ENCODE results near the gene PLA2G4E. TPM values are rescaled to one million over a fixed set of nuclear protein-coding genes. Genes with fewer than 3 reads are reported as not detected.
A peak's percentile ranks its signal among the peaks of the same experiment; 100 is the strongest.

Gene PLA2G4E
- polyA plus RNA-seq, 3 donors, result not detected

DNA sequence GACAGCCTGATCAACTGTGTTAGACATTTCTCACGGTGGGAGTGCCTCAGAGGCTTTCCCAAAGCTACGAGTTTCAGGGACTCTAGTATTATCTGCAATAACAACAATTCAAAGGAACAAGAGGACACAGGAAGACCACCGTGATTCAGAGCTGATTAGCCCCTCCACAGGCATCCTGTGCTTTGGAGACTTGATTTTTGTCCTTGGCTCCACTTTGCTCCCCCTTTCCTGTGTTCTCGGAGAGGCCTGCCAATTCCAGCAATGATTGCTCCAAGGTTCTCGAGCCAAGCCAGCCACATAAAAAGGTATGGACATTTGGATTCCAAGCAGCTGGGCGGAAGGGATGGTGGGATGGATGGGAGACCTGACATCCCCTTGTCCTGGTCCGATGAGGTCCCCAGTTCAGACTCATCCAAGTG lies 62.8 kb downstream of the PLA2G4E start:
- DNase-seq, result no peak
- Histone ChIP-seq H3K79me2 (ENCODE audit: insufficient read depth, low read length) (peaks cover 90% of the 10 kb centered on the region), H3K9ac (ENCODE audit: insufficient read depth, low read length, poor library complexity, severe bottlenecking) (no peak overlapping the region), H3K4me2 (replicated peaks; ENCODE audit: extremely low read depth, low read length, poor library complexity, severe bottlenecking) (no peak overlapping the region), H4K20me1 (ENCODE audit: insufficient read depth, low read length) (peaks cover 75% of the 10 kb centered on the region), H3K4me1 (ENCODE audit: control insufficient read depth in 1 of 2, insufficient read depth in 2 of 2, low read length in 2 of 2) (no peaks in the 10 kb centered on the region), H3K9me3 (replicated peaks in 1 of 2; ENCODE audit: control insufficient read depth in 1 of 2, insufficient read depth in 1 of 2, low read length in 2 of 2) (no peaks in the 10 kb centered on the region), H3K4me3 (replicated peaks in 1 of 3; ENCODE audit: low read depth in 2 of 3, low read length in 3 of 3) (no peak overlapping the region), H2AFZ (ENCODE audit: insufficient read depth, low read depth, low read length, poor library complexity, severe bottlenecking) (no peak overlapping the region), H3K36me3 (replicated peaks in 1 of 2; ENCODE audit: control insufficient read depth in 1 of 2, insufficient read depth in 2 of 2, low read length in 2 of 2) (peaks cover 21 to 38% of the 10 kb centered on the region in 2 donors), H3K27me3 (ENCODE audit: control insufficient read depth in 2 of 2, insufficient read depth in 2 of 2, low read length in 2 of 2) (no peaks in the 10 kb centered on the region), H3K27ac (ENCODE audit: low read depth in 1 of 2, low read length in 2 of 2) (no peak overlapping the region)
- Mint-ChIP-seq H3K27me3 (ENCODE audit: low read depth in 3 of 3) (no peaks in the 10 kb centered on the region), H3K4me1 (peaks cover 15% of the 10 kb centered on the region), H3K36me3 (peaks cover 53 to 54% of the 10 kb centered on the region in 2 donors), H3K9me3 (no peaks in the 10 kb centered on the region), H3K27ac (peak overlapping the region in 1 of 7 donors; percentile 3), H3K4me3 (no peak overlapping the region)
- WGBS (ENCODE audit: insufficient coverage), result 96% methylated on average over 6 of the region's 7 CpGs
- intact Hi-C loops (cut with micrococcal nuclease), result no loop called here
- no peak for TF ChIP-seq CTCF (IDR thresholded peaks at IDR 0.05)

DNA sequence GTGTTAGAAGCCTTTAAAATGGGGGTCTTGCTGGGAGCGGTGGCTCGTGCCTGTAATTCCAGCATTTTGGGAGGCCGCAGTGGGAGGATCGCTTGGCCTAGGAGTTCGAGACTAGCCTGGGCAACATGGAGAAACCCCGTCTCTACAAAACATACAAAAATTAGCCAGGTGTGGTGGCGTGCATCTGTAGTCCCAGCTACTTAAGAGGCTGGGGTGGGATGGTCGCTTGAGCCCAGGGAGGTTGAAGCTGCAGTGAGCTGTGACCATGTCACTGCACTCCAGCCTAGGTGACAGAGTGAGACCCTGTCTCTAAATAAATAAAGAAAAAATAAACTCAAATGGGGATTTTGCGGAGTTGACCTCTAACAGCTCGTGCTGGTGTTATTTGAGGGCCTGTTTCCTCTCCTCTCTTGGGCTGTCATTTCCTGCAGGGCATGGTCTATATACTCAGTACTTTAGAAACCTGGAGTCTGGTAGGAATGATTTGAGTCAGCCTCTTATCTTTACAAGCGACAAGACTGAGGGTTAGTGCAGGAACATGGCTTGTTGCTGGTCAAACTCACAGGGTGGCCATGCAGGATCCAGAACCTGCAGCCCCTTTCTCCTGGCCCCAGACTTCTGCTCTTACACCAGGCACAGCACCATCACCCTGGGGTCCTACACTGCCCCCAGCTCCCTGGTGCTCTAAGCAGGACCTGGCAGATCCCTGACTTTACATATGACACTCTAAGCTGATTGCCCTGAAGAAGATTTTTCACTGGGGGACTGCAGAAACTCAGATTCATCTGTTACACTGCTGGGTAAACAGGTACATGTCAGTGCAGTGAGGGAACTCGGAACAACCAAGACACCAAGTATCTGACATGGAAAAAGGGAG lies 63.6 kb downstream of the PLA2G4E start:
- intact Hi-C loops (cut with micrococcal nuclease), result no loop called here
- Mint-ChIP-seq H3K36me3 (peaks cover 59% of the 10 kb centered on the region in 2 donors), H3K27ac (peak overlapping the region in 5 of 7 donors; percentile 1 to 12 (median 4)), H3K4me1 (peaks cover 18% of the 10 kb centered on the region), H3K4me3 (no peak overlapping the region), H3K27me3 (ENCODE audit: low read depth in 3 of 3) (no peaks in the 10 kb centered on the region), H3K9me3 (no peaks in the 10 kb centered on the region)
- Histone ChIP-seq H3K27me3 (ENCODE audit: control insufficient read depth in 2 of 2, insufficient read depth in 2 of 2, low read length in 2 of 2) (no peaks in the 10 kb centered on the region), H3K9ac (ENCODE audit: insufficient read depth, low read length, poor library complexity, severe bottlenecking) (no peak overlapping the region), H3K4me1 (ENCODE audit: control insufficient read depth in 1 of 2, insufficient read depth in 2 of 2, low read length in 2 of 2) (no peaks in the 10 kb centered on the region), H3K9me3 (replicated peaks in 1 of 2; ENCODE audit: control insufficient read depth in 1 of 2, insufficient read depth in 1 of 2, low read length in 2 of 2) (no peaks in the 10 kb centered on the region), H3K4me2 (replicated peaks; ENCODE audit: extremely low read depth, low read length, poor library complexity, severe bottlenecking) (no peak overlapping the region), H3K4me3 (replicated peaks in 1 of 3; ENCODE audit: low read depth in 2 of 3, low read length in 3 of 3) (no peak overlapping the region), H2AFZ (ENCODE audit: insufficient read depth, low read depth, low read length, poor library complexity, severe bottlenecking) (no peak overlapping the region), H3K36me3 (replicated peaks in 1 of 2; ENCODE audit: control insufficient read depth in 1 of 2, insufficient read depth in 2 of 2, low read length in 2 of 2) (peaks cover 26 to 45% of the 10 kb centered on the region in 2 donors), H4K20me1 (ENCODE audit: insufficient read depth, low read length) (peaks cover 75% of the 10 kb centered on the region), H3K79me2 (ENCODE audit: insufficient read depth, low read length) (peaks cover 83% of the 10 kb centered on the region), H3K27ac (ENCODE audit: low read depth in 1 of 2, low read length in 2 of 2) (no peak overlapping the region)
- TF ChIP-seq CTCF (IDR thresholded peaks at IDR 0.05), result no peak
- DNase-seq, result no peak
- WGBS (ENCODE audit: insufficient coverage), result 71% methylated on average over 3 of the region's 12 CpGs

Data from CD14-positive monocyte (primary cell).